Measurements from ENCODE around the gene WSB2.

WSB2 gene

GRCh38 chr12:117986705-117987469 is 74.1 kb downstream of the WSB2 start:
- no peak for DNase-seq

- DNase-seq = no peak
Observed at GRCh38 chr12:117985182-117985581, 75.8 kb downstream of the WSB2 start.

Data from DMS53 (cell line).